ENCODE results near the gene SLC22A23. TPM values are rescaled to one million over a fixed set of nuclear protein-coding genes. Genes with fewer than 3 reads are reported as not detected.

Gene SLC22A23
- total RNA-seq, 1 donor from 2014 or later, result 27.8 TPM

GRCh38 chr6:3350252-3350796 is 106.5 kb downstream of the SLC22A23 start:
- no peaks in the 10 kb centered on the region for H3K27me3 ChIP-seq (ENCODE audit: low read depth)
- H3K4me1 ChIP-seq, result peaks cover 24% of the 10 kb centered on the region
- H3K36me3 ChIP-seq, result no peaks in the 10 kb centered on the region
- no peak overlapping the region for H3K4me3 ChIP-seq
- TF ChIP-seq CTCF (IDR thresholded peaks at IDR 0.05), result no peak
- DNase-seq (no peak), ATAC-seq (no peak)
- no peaks in the 10 kb centered on the region for H3K9me3 ChIP-seq
- no peak overlapping the region for H3K27ac ChIP-seq
- intact Hi-C loops (cut with DNase I), result no loop called here

GRCh38 chr6:3349388-3350251 is 107.2 kb downstream of the SLC22A23 start:
- TF ChIP-seq CTCF (IDR thresholded peaks at IDR 0.05), result no peak
- ATAC-seq, result no peak
- no peak for DNase-seq
- no peaks in the 10 kb centered on the region for H3K36me3 ChIP-seq
- no peak overlapping the region for H3K4me3 ChIP-seq
- no peak overlapping the region for H3K27ac ChIP-seq
- intact Hi-C loops (cut with DNase I), result no loop called here
- H3K4me1 ChIP-seq, result peaks cover 26% of the 10 kb centered on the region
- H3K9me3 ChIP-seq, result no peaks in the 10 kb centered on the region
- no peaks in the 10 kb centered on the region for H3K27me3 ChIP-seq (ENCODE audit: low read depth)

GRCh38 chr6:3348821-3349220 is 108.0 kb downstream of the SLC22A23 start:
- Histone ChIP-seq H3K27ac (no peak overlapping the region), H3K4me3 (no peak overlapping the region), H3K4me1 (peaks cover 30% of the 10 kb centered on the region), H3K27me3 (ENCODE audit: low read depth) (no peaks in the 10 kb centered on the region), H3K9me3 (no peaks in the 10 kb centered on the region), H3K36me3 (no peaks in the 10 kb centered on the region)
- DNase-seq (no peak), ATAC-seq (no peak)
- TF ChIP-seq CTCF (IDR thresholded peaks at IDR 0.05), result no peak
- intact Hi-C loops (cut with DNase I), result no loop called here

- intact Hi-C loops (cut with DNase I), result no loop called here
- no peaks in the 10 kb centered on the region for H3K36me3 ChIP-seq
- no peak overlapping the region for H3K4me3 ChIP-seq
- no peak for TF ChIP-seq CTCF (IDR thresholded peaks at IDR 0.05)
- no peaks in the 10 kb centered on the region for H3K9me3 ChIP-seq
- no peaks in the 10 kb centered on the region for H3K27me3 ChIP-seq (ENCODE audit: low read depth)
- H3K4me1 ChIP-seq, result peaks cover 30% of the 10 kb centered on the region
- ATAC-seq, result no peak
- no peak overlapping the region for H3K27ac ChIP-seq
- DNase-seq, result no peak
Measured at GRCh38 chr6:3347826-3348225, 109.0 kb downstream of the SLC22A23 start.

GRCh38 chr6:3347247-3347646 is 109.6 kb downstream of the SLC22A23 start:
- Histone ChIP-seq H3K27me3 (ENCODE audit: low read depth) (no peaks in the 10 kb centered on the region), H3K27ac (no peak overlapping the region), H3K36me3 (no peaks in the 10 kb centered on the region), H3K4me1 (peaks cover 30% of the 10 kb centered on the region), H3K4me3 (no peak overlapping the region), H3K9me3 (no peaks in the 10 kb centered on the region)
- no peak for ATAC-seq
- DNase-seq, result no peak
- no peak for TF ChIP-seq CTCF (IDR thresholded peaks at IDR 0.05)
- intact Hi-C loops (cut with DNase I), result no loop called here
